Uterus (tissue), 2 donors: ENCODE measurements around the gene ZNF185.

Experiments used
- CTCF ChIP-seq, 4 experiments: fragments of 200-600 bp in 2 of 4; fragments of 450-650 bp in 2 of 4; sonication (generic) in 2 of 4; IDR thresholded peaks; one replicate each; pipeline ENCODE4 v1.5.1; 2016 to 2019; ENCODE audit warnings: antibody characterized with exemption in 4 of 4, mild to moderate bottlenecking in 2 of 4, moderate library complexity in 1 of 4
- POLR2A ChIP-seq, 2 donors: fragments of 450-650 bp; IDR thresholded peaks; one replicate each; pipeline ENCODE4 v1.6.1; 2016; ENCODE audit warnings: antibody characterized with exemption in 2 of 2, mild to moderate bottlenecking in 1 of 2, moderate library complexity in 1 of 2

GRCh38 chrX:152899874-152900719, 2.2 kb downstream of the ZNF185 start:
- TF ChIP-seq CTCF (IDR thresholded peaks at IDR 0.05) (no peak), POLR2A (IDR thresholded peaks at IDR 0.05) (no peak)
